GM12878 (cell line): Measurements from ENCODE around the gene NAP1L1. TPM values are rescaled to one million over a fixed set of nuclear protein-coding genes. Genes with fewer than 3 reads are reported as not detected.
A peak's percentile ranks its signal among the peaks of the same experiment; 100 is the strongest.

ENCODE experiments used
- ATAC-seq: fragments of 200-7000 bp; cut with Tn5 transposase; 3 replicates; pipeline ENCODE4 v1.9.1; 2020; ENCODE audit warnings: mild to moderate bottlenecking, moderate library complexity
- BruUV-seq: library from RNA; stranded (reverse); fragments of 400-500 nt; replicated peaks from 2 replicates; lab custom pipeline; 2021; lab: Mats Ljungman, UMichigan
- CTCF ChIA-PET: fragments of 300-600 bp; sonication (Branson Sonifier 250); formaldehyde crosslinking; extraction: SDS; loops from one replicate; lab custom pipeline; 2021; ENCODE audit warnings: inconsistent platforms; lab: Yijun Ruan, JAX
- POLR2A ChIA-PET: fragments of 350-600 bp; formaldehyde crosslinking; extraction: SDS; loops from one replicate; lab custom pipeline; 2021; ENCODE audit warnings: inconsistent platforms; lab: Charles Lee
- RAD21 ChIA-PET: fragments of 300-600 bp; sonication (Branson Sonifier 250); formaldehyde crosslinking; loops from one replicate; lab custom pipeline; 2023; ENCODE audit warnings: antibody characterized with exemption; ENCODE audit not compliant: unreplicated experiment; lab: Charles Lee
- SMC1A ChIA-PET: fragments of 300-600 bp; sonication (Branson Sonifier 250); formaldehyde crosslinking; loops from one replicate; lab custom pipeline; 2023; ENCODE audit not compliant: unreplicated experiment, uncharacterized antibody; lab: Charles Lee
- DNase-seq: peaks from one replicate; pipeline ENCODE4 v3.0.0-alpha.2; 2011; ENCODE audit warnings: low read depth, low spot score
- FAIRE-seq: peaks from 3 replicates; lab custom pipeline; 2011; peaks lifted over from hg19 to GRCh38; lab: Jason Lieb, UNC
- H2AFZ ChIP-seq: 2 replicates; pipeline ENCODE4 v1.6.0; 2011; ENCODE audit warnings: low read depth, low read length, control low read depth; ENCODE audit not compliant: control insufficient read depth
- H3K27ac ChIP-seq: 2 replicates; pipeline ENCODE4 v1.5.1; 2011; ENCODE audit warnings: control low read depth; ENCODE audit not compliant: control insufficient read depth, insufficient read depth
- H3K27me3 ChIP-seq, 2 experiments: replicated peaks in 1 of 2; 2 replicates each; pipeline versions ENCODE4 v1.6.0 to v1.6.1; 2011; ENCODE audit warnings: low read length in 1 of 2; ENCODE audit not compliant: control insufficient read depth in 2 of 2, insufficient read depth in 2 of 2
- H3K36me3 ChIP-seq, 2 experiments: 2 replicates each; pipeline ENCODE4 v1.5.1; 2011; ENCODE audit warnings: low read length in 1 of 2; ENCODE audit not compliant: control insufficient read depth in 2 of 2, insufficient read depth in 2 of 2
- H3K4me1 ChIP-seq: 2 replicates; pipeline ENCODE4 v1.6.1; 2011; ENCODE audit warnings: mild to moderate bottlenecking, low read length, moderate library complexity, mixed read lengths; ENCODE audit not compliant: control insufficient read depth, insufficient read depth
- H3K4me2 ChIP-seq: 2 replicates; pipeline ENCODE4 v1.6.0; 2011; ENCODE audit warnings: control low read depth; ENCODE audit not compliant: control insufficient read depth, insufficient read depth
- H3K4me3 ChIP-seq: fragments of 200-600 bp; sonication (generic); 2 replicates; pipeline ENCODE4 v1.5.1; 2016
- H3K79me2 ChIP-seq: 2 replicates; pipeline ENCODE4 v1.6.0; 2011; ENCODE audit warnings: low read length; ENCODE audit not compliant: control insufficient read depth, insufficient read depth
- H3K9ac ChIP-seq: 2 replicates; pipeline ENCODE4 v1.8.0; 2011; ENCODE audit warnings: low read length, control low read depth, mixed read lengths; ENCODE audit not compliant: control insufficient read depth, insufficient read depth
- H3K9me3 ChIP-seq: replicated peaks from 3 replicates; pipeline ENCODE4 v1.5.1; 2011; ENCODE audit warnings: mild to moderate bottlenecking, low read length; ENCODE audit not compliant: control insufficient read depth, insufficient read depth
- H4K20me1 ChIP-seq: 2 replicates; pipeline ENCODE4 v1.6.0; 2011; ENCODE audit not compliant: control insufficient read depth, insufficient read depth
- BACH1 ChIP-seq: fragments of 450-650 bp; IDR thresholded peaks from 2 replicates; pipeline ENCODE4 v1.6.1; 2017; ENCODE audit warnings: mild to moderate bottlenecking, borderline replicate concordance
- BCL11A ChIP-seq: IDR thresholded peaks from 2 replicates; pipeline ENCODE4 v1.6.1; 2011; ENCODE audit warnings: low read depth, low read length
- BMI1 ChIP-seq: fragments of 450-650 bp; IDR thresholded peaks from 2 replicates; pipeline ENCODE4 v1.6.1; 2016; ENCODE audit warnings: mild to moderate bottlenecking, moderate library complexity, borderline replicate concordance
- DPF2 ChIP-seq: fragments of 450-650 bp; IDR thresholded peaks from 2 replicates; pipeline ENCODE4 v1.6.1; 2017; ENCODE audit warnings: mild to moderate bottlenecking
- ETV6 ChIP-seq, 2 experiments: fragments of 450-650 bp in 1 of 2; IDR thresholded peaks in 1 of 2; conservative IDR thresholded peaks in 1 of 2; 2 replicates each; pipeline ENCODE4 v1.6.1; 2014; ENCODE audit warnings: antibody characterized with exemption in 1 of 2, borderline replicate concordance in 1 of 2, low read depth in 1 of 2, mild to moderate bottlenecking in 1 of 2, moderate library complexity in 1 of 2
- FOXM1 ChIP-seq: IDR thresholded peaks from 2 replicates; pipeline ENCODE4 v1.6.1; 2012; ENCODE audit warnings: low read depth, mild to moderate bottlenecking, inconsistent platforms, low read length, moderate library complexity
- IKZF2 ChIP-seq, 2 experiments: fragments of 450-650 bp; IDR thresholded peaks; 2 replicates each; pipeline ENCODE4 v1.6.1; 2017; ENCODE audit warnings: mild to moderate bottlenecking in 2 of 2, moderate library complexity in 2 of 2
- KAT2A ChIP-seq: conservative IDR thresholded peaks from 2 replicates; pipeline ENCODE4 v1.6.1; 2011; ENCODE audit warnings: low read depth, low read length; ENCODE audit not compliant: control insufficient read depth
- MTA2 ChIP-seq: fragments of 450-650 bp; IDR thresholded peaks from 2 replicates; pipeline ENCODE4 v1.6.1; 2016; ENCODE audit warnings: low read depth, mild to moderate bottlenecking, moderate library complexity
- MTA3 ChIP-seq: IDR thresholded peaks from 2 replicates; pipeline ENCODE4 v1.6.1; 2012; ENCODE audit warnings: low read length, inconsistent platforms, borderline replicate concordance
- NR2C1 ChIP-seq: fragments of 450-650 bp; IDR thresholded peaks from 2 replicates; pipeline ENCODE4 v1.6.1; 2017; ENCODE audit warnings: antibody characterized with exemption, mild to moderate bottlenecking, moderate library complexity
- NR2F1 ChIP-seq: fragments of 450-650 bp; conservative IDR thresholded peaks from 2 replicates; pipeline ENCODE4 v1.6.1; 2017; ENCODE audit warnings: mild to moderate bottlenecking
- RUNX3 ChIP-seq: IDR thresholded peaks from 2 replicates; pipeline ENCODE4 v1.6.1; 2012; ENCODE audit warnings: low read length, inconsistent platforms
- SIX5 ChIP-seq: IDR thresholded peaks from 2 replicates; pipeline ENCODE4 v1.6.1; 2011; ENCODE audit warnings: mild to moderate bottlenecking, low read depth, low read length, moderate library complexity; ENCODE audit not compliant: severe bottlenecking
- WGBS: methylation state at CpG from one replicate; pipeline ENCODE4 v1.1.6; 2016; ENCODE audit warnings: low lambda C conversion rate; ENCODE audit not compliant: insufficient replicate concordance, insufficient coverage; ENCODE audit errors: missing lambda C conversion rate; 5-methylcytosine and 5-hydroxymethylcytosine counted together
- in situ Hi-C: fragments of 300-500 bp; cut with MboI; formaldehyde crosslinking; loops from 9 replicates; pipeline ENCODE4 v1.14.3; 2018; ENCODE audit warnings: mixed read lengths
- intact Hi-C: fragments of 100-400 bp; cut with micrococcal nuclease; formaldehyde crosslinking; loops from one replicate; pipeline ENCODE4 v1.14.2; 2022; ENCODE audit not compliant: unreplicated experiment
- polyA plus RNA-seq, 11 experiments: library from polyadenylated mRNA; depleted of rRNA in 4 of 11; unstranded in 6 of 11; stranded (reverse) in 5 of 11; fragments of >200 nt; fragmentation: Nextera tagmentation in 4 of 11; fragmentation: Illumina TruSeq in 1 of 11; extraction: Ambion mirVana in 4 of 11; extraction: Trizol in 1 of 11; gene quantifications; 1 replicate in 1 of 11; 2 replicates in 10 of 11; pipeline versions ENCODE4 v1.2.1 to v1.2.3, GENCODE V29; 2011 to 2016; ENCODE audit warnings: inconsistent platforms in 2 of 11, missing spikeins in 2 of 11, low read depth in 1 of 11
- total RNA-seq, 4 experiments: library from RNA; depleted of rRNA in 3 of 4; stranded (reverse); fragments of >200 nt in 3 of 4; fragmentation: Illumina TruSeq in 1 of 4; extraction: Trizol in 1 of 4; gene quantifications; 2 replicates each; pipeline versions ENCODE4 v1.2.1 to v1.2.3, GENCODE V29; 2013 to 2021
- TF ChIP-seq, protein P1 (sequence below): fragments of 450-650 bp; IDR thresholded peaks from 2 replicates; pipeline ENCODE4 v1.6.1; 2018; ENCODE audit warnings: mild to moderate bottlenecking, low read depth, moderate library complexity; ENCODE audit not compliant: partially characterized antibody

The NAP1L1 gene
- total and polyA plus RNA-seq, 10 of the 15 experiments (the other 5 are each of a cell fraction or from before 2014, with no cell fraction given) = 256 to 1,036 (median 536) TPM

DNA sequence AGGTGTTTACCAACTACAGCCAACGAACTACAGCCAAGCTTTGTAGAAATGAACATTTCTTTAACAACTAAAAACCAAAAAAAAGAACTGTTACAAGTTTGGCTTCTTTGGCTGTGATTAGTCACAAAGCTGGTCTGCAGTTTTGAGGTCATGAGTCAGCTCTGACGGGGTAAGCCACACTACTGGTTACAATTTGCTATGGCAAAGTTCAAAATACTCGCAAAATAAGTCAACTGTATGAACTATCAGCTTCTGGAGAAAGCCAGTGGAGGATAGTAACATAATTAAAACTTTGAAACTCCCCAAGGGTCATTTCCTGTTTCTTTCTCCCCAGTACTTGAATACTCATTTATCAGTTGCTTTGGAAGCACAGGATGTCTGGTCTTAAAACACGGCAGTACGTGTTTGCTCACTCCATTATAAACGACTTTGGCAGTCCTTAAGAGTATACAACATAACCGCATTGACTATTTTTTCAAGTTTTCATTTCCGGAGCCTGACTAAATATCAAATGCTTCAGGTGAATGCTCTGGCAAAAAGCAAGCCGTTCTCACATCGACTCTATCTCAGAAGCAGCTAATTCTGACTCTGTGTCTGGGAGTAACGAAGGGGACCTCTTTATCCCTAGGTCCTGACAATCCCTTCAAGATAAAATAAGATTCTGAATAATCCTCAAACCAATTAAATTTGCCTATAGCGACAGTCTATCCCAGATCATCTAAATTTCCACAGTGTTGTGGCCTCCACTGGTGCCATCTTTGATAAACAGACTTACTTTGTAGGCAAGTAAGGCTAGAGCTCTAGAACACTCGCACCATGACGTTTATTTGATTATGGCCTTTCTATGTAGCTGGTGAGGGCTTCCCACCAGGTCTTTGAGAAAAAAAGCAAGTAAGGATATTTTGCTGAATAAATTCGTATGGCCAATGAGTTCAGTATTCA, 63.5 kb downstream of the NAP1L1 start:
- H4K20me1 ChIP-seq = no peaks in the 10 kb centered on the region
- H3K9me3 ChIP-seq = no peaks in the 10 kb centered on the region
- 22% methylated on average over 15 of the region's 15 CpGs for WGBS
- DNase-seq (peak; percentile 19), ATAC-seq (peak; percentile 76), FAIRE-seq (no peak)
- in situ Hi-C loops (no loop called here), intact Hi-C loops (no loop called here)
- H3K79me2 ChIP-seq = no peaks in the 10 kb centered on the region
- no peak overlapping the region for H3K9ac ChIP-seq
- no peaks in the 10 kb centered on the region for H3K27me3 ChIP-seq
- CTCF ChIA-PET = interaction anchor here (0.8 to 2.3 kb wide), 6 partner anchors 8 to 46 kb away, joined by 3 to 9 read pairs (median 4); partner anchors contain the start of gene PHLDA1
- BruUV-seq = no TSS peak
- RAD21 ChIA-PET = interaction anchor here (0.8 to 2.0 kb wide), 7 partner anchors 10 to 494 kb away, joined by 3 to 16 read pairs (median 3); partner anchors contain the start of gene PHLDA1
- H3K4me1 ChIP-seq = peaks cover 14% of the 10 kb centered on the region
- H3K36me3 ChIP-seq = no peaks in the 10 kb centered on the region
- no peak overlapping the region for H3K4me3 ChIP-seq
- peak overlapping the region; percentile 82 for H2AFZ ChIP-seq
- H3K4me2 ChIP-seq = peak overlapping the region; percentile 53
- peak overlapping the region; percentile 18; the same call in 1 of the 2 replicates for H3K27ac ChIP-seq
- POLR2A ChIA-PET = interaction anchor here (0.5 to 1.0 kb wide), 6 partner anchors 10 to 537 kb away, joined by 3 to 6 read pairs (median 4); partner anchors contain the start of gene PHLDA1
- SMC1A ChIA-PET = interaction anchor here (0.7 to 17.8 kb wide), 13 partner anchors 8 to 493 kb away, joined by 3 to 327 read pairs (median 3); partner anchors contain the start of gene PHLDA1
- TF ChIP-seq DPF2 (0 out of 2 replicates have a peak, but pooled peaks have one; percentile 15), IKZF2 (IDR thresholded peaks at IDR 0.05) (peak; percentile 8 to 36; a peak in 1 of 4 replicates), ETV6 (conservative IDR thresholded peaks at IDR 0.05 in 1 of 2, IDR thresholded peaks at IDR 0.05 in 1 of 2; ENCODE audit: borderline replicate concordance in 1 of 2, low read depth in 1 of 2) (peak in 1 of 2 experiments; percentile 70; a peak in 2 of 4 replicates), NR2C1 (peak; percentile 25; the same call in 1 of the 2 replicates), NR2F1 (peak; percentile 51; the same call in 1 of the 2 replicates), FOXM1 (0 out of 2 replicates have a peak, but pooled peaks have one; percentile 9), BACH1 (no peak), BCL11A (0 out of 2 replicates have a peak, but pooled peaks have one; percentile 14), MTA3 (0 out of 2 replicates have a peak, but pooled peaks have one; percentile 64), BMI1 (no peak), MTA2 (peak; percentile 28; the same call in 1 of the 2 replicates), RUNX3 (peak; percentile 73), SIX5 (no peak), KAT2A (no peak)
- TF ChIP-seq, protein P1, sequence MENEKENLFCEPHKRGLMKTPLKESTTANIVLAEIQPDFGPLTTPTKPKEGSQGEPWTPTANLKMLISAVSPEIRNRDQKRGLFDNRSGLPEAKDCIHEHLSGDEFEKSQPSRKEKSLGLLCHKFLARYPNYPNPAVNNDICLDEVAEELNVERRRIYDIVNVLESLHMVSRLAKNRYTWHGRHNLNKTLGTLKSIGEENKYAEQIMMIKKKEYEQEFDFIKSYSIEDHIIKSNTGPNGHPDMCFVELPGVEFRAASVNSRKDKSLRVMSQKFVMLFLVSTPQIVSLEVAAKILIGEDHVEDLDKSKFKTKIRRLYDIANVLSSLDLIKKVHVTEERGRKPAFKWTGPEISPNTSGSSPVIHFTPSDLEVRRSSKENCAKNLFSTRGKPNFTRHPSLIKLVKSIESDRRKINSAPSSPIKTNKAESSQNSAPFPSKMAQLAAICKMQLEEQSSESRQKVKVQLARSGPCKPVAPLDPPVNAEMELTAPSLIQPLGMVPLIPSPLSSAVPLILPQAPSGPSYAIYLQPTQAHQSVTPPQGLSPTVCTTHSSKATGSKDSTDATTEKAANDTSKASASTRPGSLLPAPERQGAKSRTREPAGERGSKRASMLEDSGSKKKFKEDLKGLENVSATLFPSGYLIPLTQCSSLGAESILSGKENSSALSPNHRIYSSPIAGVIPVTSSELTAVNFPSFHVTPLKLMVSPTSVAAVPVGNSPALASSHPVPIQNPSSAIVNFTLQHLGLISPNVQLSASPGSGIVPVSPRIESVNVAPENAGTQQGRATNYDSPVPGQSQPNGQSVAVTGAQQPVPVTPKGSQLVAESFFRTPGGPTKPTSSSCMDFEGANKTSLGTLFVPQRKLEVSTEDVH = no peak
